Measurements from ENCODE around the gene RPL35. TPM values are rescaled to one million over a fixed set of nuclear protein-coding genes. Genes with fewer than 3 reads are reported as not detected.
A peak's percentile ranks its signal among the peaks of the same experiment; 100 is the strongest.

RPL35 gene
- total RNA-seq, 4 donors from 2014 or later, result 462 to 1,338 (median 588) TPM

GRCh38 chr9:124894741-124895170, 33.0 kb upstream of the RPL35 start:
- Histone ChIP-seq H3K9me3 (no peaks in the 10 kb centered on the region), H3K27me3 (no peaks in the 10 kb centered on the region), H3K4me1 (no peaks in the 10 kb centered on the region), H3K4me3 (no peak overlapping the region), H3K27ac (no peak overlapping the region), H3K36me3 (peaks cover 0 to 77% (median 0%) of the 10 kb centered on the region in 3 donors)
- no peak for DNase-seq
- TF ChIP-seq CTCF (IDR thresholded peaks at IDR 0.05) (peak in 4 of 6 experiments; percentile 35 to 40 (median 38)), POLR2A (IDR thresholded peaks at IDR 0.05) (no peak)

GRCh38 chr9:124894035-124894740, 32.4 kb upstream of the RPL35 start:
- no peaks in the 10 kb centered on the region for H3K27me3 ChIP-seq
- H3K4me3 ChIP-seq, result no peak overlapping the region
- H3K9me3 ChIP-seq, result no peaks in the 10 kb centered on the region
- H3K4me1 ChIP-seq, result no peaks in the 10 kb centered on the region
- H3K36me3 ChIP-seq, result peaks cover 0 to 77% (median 0%) of the 10 kb centered on the region in 3 donors
- TF ChIP-seq POLR2A (IDR thresholded peaks at IDR 0.05), result no peak
- TF ChIP-seq CTCF (IDR thresholded peaks at IDR 0.05), result no peak
- DNase-seq, result no peak
- H3K27ac ChIP-seq, result no peak overlapping the region

- Histone ChIP-seq H3K4me3 (no peak overlapping the region), H3K4me1 (no peaks in the 10 kb centered on the region), H3K9me3 (no peaks in the 10 kb centered on the region), H3K36me3 (peaks cover 0 to 84% (median 0%) of the 10 kb centered on the region in 3 donors), H3K27ac (no peak overlapping the region), H3K27me3 (no peaks in the 10 kb centered on the region)
- TF ChIP-seq CTCF (IDR thresholded peaks at IDR 0.05) (no peak), POLR2A (IDR thresholded peaks at IDR 0.05) (no peak)
- DNase-seq, result no peak
Observed at GRCh38 chr9:124890179-124890578, 28.4 kb upstream of the RPL35 start.

- DNase-seq, result no peak
Observed at GRCh38 chr9:124889006-124889405, 27.2 kb upstream of the RPL35 start.

GRCh38 chr9:124887832-124888231, 26.1 kb upstream of the RPL35 start:
- Histone ChIP-seq H3K36me3 (peaks cover 0 to 80% (median 0%) of the 10 kb centered on the region in 3 donors), H3K27ac (no peak overlapping the region), H3K4me1 (no peaks in the 10 kb centered on the region), H3K9me3 (no peaks in the 10 kb centered on the region), H3K4me3 (no peak overlapping the region), H3K27me3 (no peaks in the 10 kb centered on the region)
- TF ChIP-seq POLR2A (IDR thresholded peaks at IDR 0.05), result no peak
- no peak for TF ChIP-seq CTCF (IDR thresholded peaks at IDR 0.05)
- DNase-seq, result no peak

More at GRCh38 chr9:124889006-124889405, 27.2 kb upstream of the RPL35 start:
- H3K4me3 ChIP-seq, result no peak overlapping the region
- H3K36me3 ChIP-seq, result peaks cover 0 to 90% (median 0%) of the 10 kb centered on the region in 3 donors
- H3K4me1 ChIP-seq, result no peaks in the 10 kb centered on the region
- TF ChIP-seq CTCF (IDR thresholded peaks at IDR 0.05) (no peak), POLR2A (IDR thresholded peaks at IDR 0.05) (no peak)
- H3K27me3 ChIP-seq, result no peaks in the 10 kb centered on the region
- no peak overlapping the region for H3K27ac ChIP-seq
- no peaks in the 10 kb centered on the region for H3K9me3 ChIP-seq

All from Peyer's patch (tissue), 4 donors.